Measurements from ENCODE around the gene SWSAP1. TPM values are rescaled to one million over a fixed set of nuclear protein-coding genes. Genes with fewer than 3 reads are reported as not detected.

SWSAP1 gene
- total RNA-seq, 4 donors from 2014 or later: 0.66 to 1.7 (median 1.5) TPM

GRCh38 chr19:11387162-11388034 is 12.9 kb downstream of the SWSAP1 start:
- no peak overlapping the region for H3K27ac ChIP-seq (replicated peaks in 1 of 4)
- H3K4me3 ChIP-seq: no peak overlapping the region
- peaks cover 0 to 12% (median 0%) of the 10 kb centered on the region in 4 donors for H3K9me3 ChIP-seq
- no peaks in the 10 kb centered on the region for H3K36me3 ChIP-seq
- intact Hi-C loops (cut with DNase I): no loop called here
- no peak for DNase-seq (ENCODE audit: extremely low spot score)
- peaks cover 0 to 20% (median 16%) of the 10 kb centered on the region in 4 donors for H3K27me3 ChIP-seq
- 77% methylated on average over 19 of the region's 19 CpGs for WGBS
- TF ChIP-seq POLR2AphosphoS5 (IDR thresholded peaks at IDR 0.05): no peak
- no peak for TF ChIP-seq POLR2A (IDR thresholded peaks at IDR 0.05; ENCODE audit: low read depth)
- TF ChIP-seq, protein P1, sequence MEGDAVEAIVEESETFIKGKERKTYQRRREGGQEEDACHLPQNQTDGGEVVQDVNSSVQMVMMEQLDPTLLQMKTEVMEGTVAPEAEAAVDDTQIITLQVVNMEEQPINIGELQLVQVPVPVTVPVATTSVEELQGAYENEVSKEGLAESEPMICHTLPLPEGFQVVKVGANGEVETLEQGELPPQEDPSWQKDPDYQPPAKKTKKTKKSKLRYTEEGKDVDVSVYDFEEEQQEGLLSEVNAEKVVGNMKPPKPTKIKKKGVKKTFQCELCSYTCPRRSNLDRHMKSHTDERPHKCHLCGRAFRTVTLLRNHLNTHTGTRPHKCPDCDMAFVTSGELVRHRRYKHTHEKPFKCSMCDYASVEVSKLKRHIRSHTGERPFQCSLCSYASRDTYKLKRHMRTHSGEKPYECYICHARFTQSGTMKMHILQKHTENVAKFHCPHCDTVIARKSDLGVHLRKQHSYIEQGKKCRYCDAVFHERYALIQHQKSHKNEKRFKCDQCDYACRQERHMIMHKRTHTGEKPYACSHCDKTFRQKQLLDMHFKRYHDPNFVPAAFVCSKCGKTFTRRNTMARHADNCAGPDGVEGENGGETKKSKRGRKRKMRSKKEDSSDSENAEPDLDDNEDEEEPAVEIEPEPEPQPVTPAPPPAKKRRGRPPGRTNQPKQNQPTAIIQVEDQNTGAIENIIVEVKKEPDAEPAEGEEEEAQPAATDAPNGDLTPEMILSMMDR (IDR thresholded peaks at IDR 0.05): no peak
- peaks cover 17 to 20% (median 20%) of the 10 kb centered on the region in 4 donors for H3K4me1 ChIP-seq

DNA sequence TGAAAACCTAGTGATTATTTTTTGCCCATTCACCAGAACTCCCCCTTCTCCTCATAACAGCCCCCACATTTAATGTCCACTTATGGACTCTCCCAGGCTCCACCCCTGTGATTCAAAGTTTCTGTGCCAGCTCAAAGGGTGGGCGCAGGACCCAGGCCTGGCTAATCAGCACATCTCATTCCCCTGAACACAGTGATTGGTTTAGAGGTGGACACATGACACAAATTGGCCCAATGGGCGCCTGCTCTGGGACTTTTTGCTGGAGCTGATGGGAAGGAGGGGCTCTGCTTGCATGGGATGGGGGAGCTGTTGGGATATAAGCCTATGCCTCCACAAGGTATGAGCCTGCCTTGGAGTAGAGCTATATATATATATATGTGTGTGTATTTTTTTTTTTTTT is 15.9 kb downstream of the SWSAP1 start:
- Histone ChIP-seq H3K36me3 (no peaks in the 10 kb centered on the region), H3K4me1 (no peaks in the 10 kb centered on the region), H3K4me3 (no peak overlapping the region), H3K27ac (replicated peaks in 1 of 4) (no peak overlapping the region), H3K9me3 (peaks cover 0 to 12% (median 0%) of the 10 kb centered on the region in 4 donors), H3K27me3 (peaks cover 0 to 10% (median 0%) of the 10 kb centered on the region in 4 donors)
- 92% methylated on average over 2 of the region's 2 CpGs for WGBS
- intact Hi-C loops (cut with DNase I): no loop called here
- DNase-seq (ENCODE audit: extremely low spot score): no peak
- TF ChIP-seq POLR2A (IDR thresholded peaks at IDR 0.05; ENCODE audit: low read depth) (no peak), POLR2AphosphoS5 (IDR thresholded peaks at IDR 0.05) (no peak)

GRCh38 chr19:11390933-11391680 is 16.6 kb downstream of the SWSAP1 start:
- TF ChIP-seq EP300 (IDR thresholded peaks at IDR 0.05) (no peak), POLR2AphosphoS5 (IDR thresholded peaks at IDR 0.05) (no peak), POLR2A (IDR thresholded peaks at IDR 0.05; ENCODE audit: low read depth) (no peak)
- TF ChIP-seq, protein P1 (IDR thresholded peaks at IDR 0.05): no peak
- H3K27ac ChIP-seq (replicated peaks in 1 of 4): no peak overlapping the region
- intact Hi-C loops (cut with DNase I): no loop called here
- H3K4me1 ChIP-seq: no peaks in the 10 kb centered on the region
- H3K9me3 ChIP-seq: peaks cover 0 to 12% (median 0%) of the 10 kb centered on the region in 4 donors
- no peak overlapping the region for H3K4me3 ChIP-seq
- no peak for DNase-seq (ENCODE audit: extremely low spot score)
- no peaks in the 10 kb centered on the region for H3K36me3 ChIP-seq
- 80% methylated on average over 4 of the region's 4 CpGs for WGBS
- peaks cover 0 to 10% (median 0%) of the 10 kb centered on the region in 4 donors for H3K27me3 ChIP-seq

DNA sequence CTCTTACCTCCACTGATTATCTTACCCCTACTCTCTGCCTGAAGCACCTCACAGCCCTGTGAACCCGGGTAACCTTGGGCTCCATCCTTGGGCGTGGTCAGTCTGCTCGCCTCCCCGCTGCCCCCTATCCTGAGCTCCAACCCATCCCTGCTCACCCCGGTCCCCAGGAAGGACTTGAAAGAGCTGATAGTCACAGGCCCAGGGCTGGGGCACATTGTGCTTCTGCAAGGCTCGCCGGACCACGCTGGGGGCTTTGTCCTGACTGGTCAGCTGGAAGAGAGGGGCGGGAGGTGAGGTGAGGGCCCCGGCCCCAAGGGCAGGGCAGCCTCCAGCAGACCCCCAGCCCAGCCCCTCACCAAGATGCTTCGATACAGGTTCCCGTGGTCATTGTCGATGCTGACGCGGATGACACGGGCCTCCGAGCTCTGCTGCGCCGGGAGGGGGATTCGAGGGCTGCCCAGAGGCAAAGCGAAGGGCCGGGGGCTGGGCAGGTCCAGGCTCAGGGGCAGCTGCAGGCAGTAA is 22.7 kb downstream of the SWSAP1 start:
- no peak overlapping the region for H3K27ac ChIP-seq (replicated peaks in 1 of 4)
- DNase-seq (ENCODE audit: extremely low spot score): no peak
- no peaks in the 10 kb centered on the region for H3K4me1 ChIP-seq
- peaks cover 0 to 11% (median 0%) of the 10 kb centered on the region in 4 donors for H3K36me3 ChIP-seq
- intact Hi-C loops (cut with DNase I): no loop called here
- TF ChIP-seq POLR2A (IDR thresholded peaks at IDR 0.05; ENCODE audit: low read depth): no peak
- TF ChIP-seq EP300 (IDR thresholded peaks at IDR 0.05): no peak
- TF ChIP-seq, protein P1 (IDR thresholded peaks at IDR 0.05): no peak
- TF ChIP-seq POLR2AphosphoS5 (IDR thresholded peaks at IDR 0.05): no peak
- WGBS: 88% methylated on average over 15 of the region's 22 CpGs
- H3K9me3 ChIP-seq: no peaks in the 10 kb centered on the region
- H3K4me3 ChIP-seq: no peak overlapping the region
- peaks cover 0 to 18% (median 0%) of the 10 kb centered on the region in 4 donors for H3K27me3 ChIP-seq

- WGBS: 90% methylated on average over 5 of the region's 9 CpGs
- intact Hi-C loops (cut with DNase I): no loop called here
Observed at GRCh38 chr19:11399667-11400066, 25.2 kb downstream of the SWSAP1 start.

More at GRCh38 chr19:11399667-11400066, 25.2 kb downstream of the SWSAP1 start:
- Histone ChIP-seq H3K36me3 (peaks cover 0 to 11% (median 0%) of the 10 kb centered on the region in 4 donors), H3K27ac (replicated peaks in 1 of 4) (no peak overlapping the region), H3K4me1 (no peaks in the 10 kb centered on the region), H3K9me3 (no peaks in the 10 kb centered on the region), H3K27me3 (peaks cover 0 to 10% (median 0%) of the 10 kb centered on the region in 4 donors), H3K4me3 (no peak overlapping the region)
- no peak for DNase-seq (ENCODE audit: extremely low spot score)
- TF ChIP-seq, protein P1 (IDR thresholded peaks at IDR 0.05): no peak
- no peak for TF ChIP-seq POLR2A (IDR thresholded peaks at IDR 0.05; ENCODE audit: low read depth)
- no peak for TF ChIP-seq POLR2AphosphoS5 (IDR thresholded peaks at IDR 0.05)
- TF ChIP-seq EP300 (IDR thresholded peaks at IDR 0.05): no peak

All from esophagus muscularis mucosa (tissue), 4 donors.